Lung (tissue), 12 donors: ENCODE measurements around the gene FLT3LG. TPM values are rescaled to one million over a fixed set of nuclear protein-coding genes. Genes with fewer than 3 reads are reported as not detected.

Source experiments
- ATAC-seq: fragments of 200-7000 bp; cut with Tn5 transposase; one replicate; pipeline ENCODE4 v1.9.1; 2020; ENCODE audit warnings: moderate number of reproducible peaks; ENCODE audit not compliant: insufficient read depth, low FRiP score
- DNase-seq, 3 donors: peaks; one replicate each; pipeline ENCODE4 v3.0.0-alpha.2; 2013 to 2017
- H3K27ac ChIP-seq, 2 donors: one replicate each; pipeline ENCODE4 v1.5.1; 2013; ENCODE audit warnings: mild to moderate bottlenecking in 2 of 2, moderate library complexity in 2 of 2, control low read depth in 1 of 2, inconsistent platforms in 1 of 2, low read depth in 1 of 2, low read length in 1 of 2
- H3K27me3 ChIP-seq, 3 donors: one replicate each; pipeline ENCODE4 v1.5.1; 2013; ENCODE audit warnings: low read length in 2 of 3; ENCODE audit not compliant: control insufficient read depth in 3 of 3, insufficient read depth in 3 of 3
- H3K36me3 ChIP-seq, 4 donors: one replicate each; pipeline ENCODE4 v1.5.1; 2013; ENCODE audit warnings: low read length in 4 of 4, mild to moderate bottlenecking in 1 of 4, moderate library complexity in 1 of 4; ENCODE audit not compliant: control insufficient read depth in 4 of 4, insufficient read depth in 4 of 4
- H3K4me1 ChIP-seq, 5 donors: one replicate each; pipeline ENCODE4 v1.5.1; 2013; ENCODE audit warnings: low read length in 5 of 5, mild to moderate bottlenecking in 2 of 5, moderate library complexity in 1 of 5; ENCODE audit not compliant: control insufficient read depth in 5 of 5, insufficient read depth in 5 of 5
- H3K4me3 ChIP-seq: one replicate; pipeline ENCODE4 v1.5.1; 2013; ENCODE audit warnings: mild to moderate bottlenecking, control low read depth, moderate library complexity
- H3K9ac ChIP-seq, 2 donors: one replicate each; pipeline ENCODE4 v1.5.1; 2013; ENCODE audit warnings: low read length in 2 of 2, control low read depth in 1 of 2; ENCODE audit not compliant: insufficient read depth in 1 of 2
- H3K9me3 ChIP-seq, 4 donors: one replicate each; pipeline ENCODE4 v1.5.1; 2013; ENCODE audit warnings: low read length in 3 of 4, mild to moderate bottlenecking in 1 of 4, moderate library complexity in 1 of 4; ENCODE audit not compliant: control insufficient read depth in 4 of 4, insufficient read depth in 3 of 4
- CTCF ChIP-seq: IDR thresholded peaks from 2 replicates; pipeline ENCODE4 v1.5.1; 2012; ENCODE audit warnings: mild to moderate bottlenecking; ENCODE audit errors: control extremely low read depth, extremely low read depth
- WGBS, 2 donors: extraction: QIAGEN DNeasy Blood & Tissue Kit; methylation state at CpG; one replicate each; pipeline ENCODE4 v1.1.7; 2013; 5-methylcytosine and 5-hydroxymethylcytosine counted together
- polyA plus RNA-seq, 2 donors: library from polyadenylated mRNA; stranded (reverse); fragments of 200-250 nt; gene quantifications; one replicate each; pipeline ENCODE4 v1.2.1, GENCODE V29; 2013
- total RNA-seq, 2 donors: library from RNA; depleted of rRNA in 1 of 2; stranded (reverse); fragments of >200 nt in 1 of 2; gene quantifications; one replicate each; pipeline ENCODE4 v1.2.1, GENCODE V29; 2014 to 2021
- donor health status: control.
- donor health status: control.
- donor health status: Bipolar disorder and iron deficiency.
- donor health status: healthy.
- donor health status: DM: yes; HTN: yes; CAD: no.

FLT3LG gene
- total and polyA plus RNA-seq, 4 donors = 2.9 to 15.0 (median 9.2) TPM

- WGBS, 2 donors = 51 to 58% methylated on average over 11 to 12 of the region's 12 CpGs
- DNase-seq = no peak
Measured at GRCh38 chr19:49427339-49427738, 46.7 kb upstream of the FLT3LG start.

GRCh38 chr19:49427855-49428546 lies 46.0 kb upstream of the FLT3LG start:
- Histone ChIP-seq H3K9ac (no peak overlapping the region), H3K4me3 (no peak overlapping the region), H3K36me3 (no peaks in the 10 kb centered on the region), H3K27me3 (peaks cover 3 to 98% (median 90%) of the 10 kb centered on the region in 3 donors), H3K27ac (no peak overlapping the region), H3K9me3 (peaks cover 0 to 7% (median 0%) of the 10 kb centered on the region in 4 donors), H3K4me1 (peaks cover 0 to 3% (median 3%) of the 10 kb centered on the region in 5 donors)
- no peak for ATAC-seq
- no peak for DNase-seq
- WGBS, 2 donors = 2 to 4% methylated on average over 45 of the region's 45 CpGs
- no peak for TF ChIP-seq CTCF

More at GRCh38 chr19:49427339-49427738, 46.7 kb upstream of the FLT3LG start:
- Histone ChIP-seq H3K9ac (no peak overlapping the region), H3K27me3 (peaks cover 6 to 97% (median 90%) of the 10 kb centered on the region in 3 donors), H3K4me3 (no peak overlapping the region), H3K9me3 (peaks cover 0 to 7% (median 0%) of the 10 kb centered on the region in 4 donors), H3K4me1 (peaks cover 0 to 8% (median 7%) of the 10 kb centered on the region in 5 donors), H3K27ac (no peak overlapping the region), H3K36me3 (no peaks in the 10 kb centered on the region)
- no peak for ATAC-seq
- no peak for TF ChIP-seq CTCF

GRCh38 chr19:49428547-49429451 lies 45.2 kb upstream of the FLT3LG start:
- Histone ChIP-seq H3K9ac (no peak overlapping the region), H3K27me3 (peaks cover 0 to 98% (median 92%) of the 10 kb centered on the region in 3 donors), H3K27ac (no peak overlapping the region), H3K4me1 (peaks cover 0 to 3% (median 0%) of the 10 kb centered on the region in 5 donors), H3K36me3 (no peaks in the 10 kb centered on the region), H3K4me3 (no peak overlapping the region), H3K9me3 (peaks cover 0 to 7% (median 0%) of the 10 kb centered on the region in 4 donors)
- TF ChIP-seq CTCF = no peak
- DNase-seq (no peak), ATAC-seq (no peak)
- 15% methylated on average over 26 to 29 of the region's 29 CpGs for WGBS, 2 donors
